GM10266 (cell line): ENCODE data around the gene UXS1.

Source experiments
- DNase-seq: peaks from one replicate; pipeline ENCODE4 v3.0.0; 2012; ENCODE audit errors: extremely low spot score
- TF ChIP-seq, protein P1 (sequence below): IDR thresholded peaks from 2 replicates; pipeline ENCODE4 v1.5.1; 2012; ENCODE audit warnings: mild to moderate bottlenecking, low read depth; ENCODE audit not compliant: control insufficient read depth, insufficient read depth; ENCODE audit errors: missing control alignments

UXS1 gene

DNA sequence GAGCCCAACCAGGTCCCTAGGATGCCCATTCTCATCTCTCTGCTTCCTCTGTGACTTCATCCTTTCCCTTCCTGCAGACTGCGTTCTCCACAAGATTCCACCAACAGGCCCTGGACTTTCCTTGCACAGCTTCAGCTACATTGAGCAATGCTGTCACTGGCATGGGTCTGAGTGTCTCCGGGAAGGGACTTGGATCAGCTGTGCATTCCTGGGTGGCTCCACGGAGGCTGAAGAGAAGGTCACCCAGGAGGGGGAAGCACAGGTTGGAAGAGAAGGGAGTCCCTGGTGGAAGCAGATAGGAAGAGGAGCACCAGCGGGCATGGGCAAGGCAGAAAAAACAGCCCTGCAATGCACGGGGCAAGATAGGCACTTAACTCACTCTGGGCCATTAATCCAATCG is 140.5 kb downstream of the UXS1 start:
- TF ChIP-seq, protein P1, sequence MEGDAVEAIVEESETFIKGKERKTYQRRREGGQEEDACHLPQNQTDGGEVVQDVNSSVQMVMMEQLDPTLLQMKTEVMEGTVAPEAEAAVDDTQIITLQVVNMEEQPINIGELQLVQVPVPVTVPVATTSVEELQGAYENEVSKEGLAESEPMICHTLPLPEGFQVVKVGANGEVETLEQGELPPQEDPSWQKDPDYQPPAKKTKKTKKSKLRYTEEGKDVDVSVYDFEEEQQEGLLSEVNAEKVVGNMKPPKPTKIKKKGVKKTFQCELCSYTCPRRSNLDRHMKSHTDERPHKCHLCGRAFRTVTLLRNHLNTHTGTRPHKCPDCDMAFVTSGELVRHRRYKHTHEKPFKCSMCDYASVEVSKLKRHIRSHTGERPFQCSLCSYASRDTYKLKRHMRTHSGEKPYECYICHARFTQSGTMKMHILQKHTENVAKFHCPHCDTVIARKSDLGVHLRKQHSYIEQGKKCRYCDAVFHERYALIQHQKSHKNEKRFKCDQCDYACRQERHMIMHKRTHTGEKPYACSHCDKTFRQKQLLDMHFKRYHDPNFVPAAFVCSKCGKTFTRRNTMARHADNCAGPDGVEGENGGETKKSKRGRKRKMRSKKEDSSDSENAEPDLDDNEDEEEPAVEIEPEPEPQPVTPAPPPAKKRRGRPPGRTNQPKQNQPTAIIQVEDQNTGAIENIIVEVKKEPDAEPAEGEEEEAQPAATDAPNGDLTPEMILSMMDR = no peak
- DNase-seq = no peak

DNA sequence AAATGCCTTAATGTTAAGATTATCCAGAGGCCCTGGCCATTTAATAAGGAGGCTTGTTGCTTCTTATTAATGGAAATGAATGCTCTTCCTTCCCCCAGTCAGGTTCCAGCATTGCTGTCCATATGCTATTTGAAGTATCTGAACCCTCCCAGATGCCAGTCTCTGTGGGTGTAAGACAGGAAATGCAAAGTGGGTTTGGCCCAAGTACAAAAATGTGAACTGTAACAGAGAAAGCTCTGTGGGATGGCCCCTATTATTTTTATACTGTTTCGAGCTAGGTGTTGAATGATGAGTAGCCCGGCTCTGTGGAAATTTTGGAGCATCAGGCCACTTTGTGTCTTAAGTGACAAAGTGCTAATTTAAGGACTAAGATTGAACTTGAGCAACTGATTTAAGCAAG is 141.0 kb downstream of the UXS1 start:
- DNase-seq = no peak
- TF ChIP-seq, protein P1 = no peak

DNA sequence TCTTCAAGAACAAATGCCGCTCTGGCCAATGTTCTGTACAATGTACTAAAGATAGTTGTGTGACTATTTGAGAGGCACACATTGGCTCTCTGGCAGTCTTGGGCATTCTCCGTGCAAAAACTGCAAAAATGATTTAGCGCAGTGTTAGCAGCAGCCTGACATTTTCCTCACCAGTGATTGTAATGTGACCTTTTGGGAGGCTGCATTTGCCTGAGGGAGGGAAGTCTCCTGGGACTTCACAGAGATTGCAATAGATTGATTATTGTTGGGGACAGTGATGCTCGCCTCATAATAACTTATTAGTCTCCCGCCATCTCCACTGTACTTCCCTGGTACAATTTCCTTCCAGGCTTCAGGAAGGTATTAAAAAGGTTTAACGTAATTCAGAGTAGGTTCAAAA is 149.2 kb downstream of the UXS1 start:
- TF ChIP-seq, protein P1 = no peak
- DNase-seq = no peak

DNA sequence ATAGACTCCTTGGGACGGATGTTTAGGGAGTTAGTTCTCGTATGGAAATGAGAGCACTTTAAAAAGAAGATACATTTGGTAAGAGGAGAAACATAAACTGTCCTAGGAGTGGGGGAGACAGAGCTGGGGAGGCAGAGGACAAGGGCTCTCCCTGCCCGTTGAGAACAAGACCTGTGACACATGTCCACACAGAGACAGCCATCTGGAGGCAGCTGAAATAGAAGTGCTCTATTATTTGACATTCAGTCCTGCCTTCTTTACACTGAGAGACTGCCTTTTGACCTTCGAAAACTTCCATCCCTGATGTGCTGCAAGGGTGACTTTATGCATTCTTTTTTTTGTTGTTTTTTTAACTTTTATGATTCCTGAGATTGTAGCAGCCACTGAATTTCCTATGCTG is 150.1 kb downstream of the UXS1 start:
- no peak for DNase-seq
- TF ChIP-seq, protein P1 = peak; percentile 1
